Type B pancreatic cell (in vitro differentiated cells): Measurements from ENCODE around the gene ASCC3. TPM values are rescaled to one million over a fixed set of nuclear protein-coding genes. Genes with fewer than 3 reads are reported as not detected.

Source experiments
- DNase-seq: peaks from one replicate; pipeline ENCODE4 v3.0.0; 2021; ENCODE audit warnings: mixed read lengths; ENCODE audit not compliant: unreplicated experiment; ENCODE audit errors: extremely low spot score
- H3K27ac Mint-ChIP-seq: 2 replicates; pipeline ENCODE4 v1.8.0; 2021; ENCODE audit warnings: mild to moderate bottlenecking, mixed read lengths
- H3K27me3 Mint-ChIP-seq: 2 replicates; pipeline ENCODE4 v1.8.0; 2021; ENCODE audit warnings: mixed read lengths
- H3K36me3 Mint-ChIP-seq: 2 replicates; pipeline ENCODE4 v1.8.0; 2021; ENCODE audit warnings: mixed read lengths
- H3K4me1 Mint-ChIP-seq: one replicate; pipeline ENCODE4 v1.8.0; 2021; ENCODE audit warnings: mixed read lengths; ENCODE audit not compliant: unreplicated experiment
- H3K4me3 Mint-ChIP-seq: 2 replicates; pipeline ENCODE4 v1.8.0; 2021; ENCODE audit warnings: mild to moderate bottlenecking, mixed read lengths
- H3K9me3 Mint-ChIP-seq: 2 replicates; pipeline ENCODE4 v1.8.0; 2021; ENCODE audit warnings: mixed read lengths
- total RNA-seq: library from RNA; stranded (reverse); gene quantifications from 2 replicates; pipeline ENCODE4 v1.2.1, GENCODE V29; 2021; ENCODE audit warnings: low replicate concordance
- TF ChIP-seq, protein P1 (sequence below): fragments of 200-600 bp; sonication (generic); conservative IDR thresholded peaks from 2 replicates; pipeline ENCODE4 v1.5.0; 2021; ENCODE audit warnings: antibody characterized with exemption, mild to moderate bottlenecking

The ASCC3 gene
- total RNA-seq, 1 donor from 2014 or later = 51.2 TPM

DNA sequence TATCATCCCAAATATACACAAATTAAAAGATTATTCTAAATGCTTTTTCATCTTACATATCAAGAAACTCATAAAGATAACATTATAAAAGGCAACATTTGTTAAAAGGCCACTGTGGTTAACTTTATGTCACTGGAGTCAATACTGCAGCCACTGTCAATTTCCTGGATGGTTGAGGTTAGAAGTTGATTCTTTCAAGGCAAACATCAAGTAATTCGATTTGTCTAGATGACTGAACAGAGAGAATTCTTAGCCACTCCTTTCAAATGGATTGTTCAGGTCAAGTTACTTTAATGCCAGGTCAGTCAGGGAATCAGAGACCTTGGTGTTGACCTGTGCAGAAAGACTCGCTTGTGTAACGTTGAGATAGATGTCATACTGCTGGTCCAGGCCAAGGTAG, 372.0 kb downstream of the ASCC3 start:
- Mint-ChIP-seq H3K36me3 (peaks cover 29% of the 10 kb centered on the region), H3K27me3 (no peaks in the 10 kb centered on the region), H3K4me1 (no peaks in the 10 kb centered on the region), H3K4me3 (no peak overlapping the region), H3K27ac (no peak overlapping the region), H3K9me3 (no peaks in the 10 kb centered on the region)
- no peak for DNase-seq
- TF ChIP-seq, protein P1, sequence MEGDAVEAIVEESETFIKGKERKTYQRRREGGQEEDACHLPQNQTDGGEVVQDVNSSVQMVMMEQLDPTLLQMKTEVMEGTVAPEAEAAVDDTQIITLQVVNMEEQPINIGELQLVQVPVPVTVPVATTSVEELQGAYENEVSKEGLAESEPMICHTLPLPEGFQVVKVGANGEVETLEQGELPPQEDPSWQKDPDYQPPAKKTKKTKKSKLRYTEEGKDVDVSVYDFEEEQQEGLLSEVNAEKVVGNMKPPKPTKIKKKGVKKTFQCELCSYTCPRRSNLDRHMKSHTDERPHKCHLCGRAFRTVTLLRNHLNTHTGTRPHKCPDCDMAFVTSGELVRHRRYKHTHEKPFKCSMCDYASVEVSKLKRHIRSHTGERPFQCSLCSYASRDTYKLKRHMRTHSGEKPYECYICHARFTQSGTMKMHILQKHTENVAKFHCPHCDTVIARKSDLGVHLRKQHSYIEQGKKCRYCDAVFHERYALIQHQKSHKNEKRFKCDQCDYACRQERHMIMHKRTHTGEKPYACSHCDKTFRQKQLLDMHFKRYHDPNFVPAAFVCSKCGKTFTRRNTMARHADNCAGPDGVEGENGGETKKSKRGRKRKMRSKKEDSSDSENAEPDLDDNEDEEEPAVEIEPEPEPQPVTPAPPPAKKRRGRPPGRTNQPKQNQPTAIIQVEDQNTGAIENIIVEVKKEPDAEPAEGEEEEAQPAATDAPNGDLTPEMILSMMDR = no peak

DNA sequence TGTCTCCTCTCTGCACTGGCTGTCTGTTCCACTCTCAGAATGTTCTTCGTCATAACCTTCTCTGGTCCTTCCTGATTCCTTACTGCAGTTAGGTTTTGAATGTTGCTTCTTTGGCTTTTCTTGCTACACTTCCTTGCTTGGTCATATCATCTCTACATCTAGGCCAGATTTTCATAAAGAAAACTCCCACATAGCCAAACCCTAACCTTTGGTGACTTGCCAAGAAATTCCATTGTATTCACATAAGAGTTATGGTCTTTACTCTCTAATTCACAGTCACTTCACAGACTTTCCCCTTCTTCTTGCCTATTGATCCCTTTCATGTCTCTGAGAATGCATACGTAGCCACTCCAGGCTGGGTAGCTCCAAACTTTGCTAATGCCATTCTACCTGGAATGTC, 374.5 kb downstream of the ASCC3 start:
- TF ChIP-seq, protein P1 = no peak
- H3K36me3 Mint-ChIP-seq = peaks cover 14% of the 10 kb centered on the region
- no peaks in the 10 kb centered on the region for H3K27me3 Mint-ChIP-seq
- H3K4me1 Mint-ChIP-seq = no peaks in the 10 kb centered on the region
- no peak overlapping the region for H3K27ac Mint-ChIP-seq
- no peak overlapping the region for H3K4me3 Mint-ChIP-seq
- H3K9me3 Mint-ChIP-seq = no peaks in the 10 kb centered on the region
- no peak for DNase-seq

DNA sequence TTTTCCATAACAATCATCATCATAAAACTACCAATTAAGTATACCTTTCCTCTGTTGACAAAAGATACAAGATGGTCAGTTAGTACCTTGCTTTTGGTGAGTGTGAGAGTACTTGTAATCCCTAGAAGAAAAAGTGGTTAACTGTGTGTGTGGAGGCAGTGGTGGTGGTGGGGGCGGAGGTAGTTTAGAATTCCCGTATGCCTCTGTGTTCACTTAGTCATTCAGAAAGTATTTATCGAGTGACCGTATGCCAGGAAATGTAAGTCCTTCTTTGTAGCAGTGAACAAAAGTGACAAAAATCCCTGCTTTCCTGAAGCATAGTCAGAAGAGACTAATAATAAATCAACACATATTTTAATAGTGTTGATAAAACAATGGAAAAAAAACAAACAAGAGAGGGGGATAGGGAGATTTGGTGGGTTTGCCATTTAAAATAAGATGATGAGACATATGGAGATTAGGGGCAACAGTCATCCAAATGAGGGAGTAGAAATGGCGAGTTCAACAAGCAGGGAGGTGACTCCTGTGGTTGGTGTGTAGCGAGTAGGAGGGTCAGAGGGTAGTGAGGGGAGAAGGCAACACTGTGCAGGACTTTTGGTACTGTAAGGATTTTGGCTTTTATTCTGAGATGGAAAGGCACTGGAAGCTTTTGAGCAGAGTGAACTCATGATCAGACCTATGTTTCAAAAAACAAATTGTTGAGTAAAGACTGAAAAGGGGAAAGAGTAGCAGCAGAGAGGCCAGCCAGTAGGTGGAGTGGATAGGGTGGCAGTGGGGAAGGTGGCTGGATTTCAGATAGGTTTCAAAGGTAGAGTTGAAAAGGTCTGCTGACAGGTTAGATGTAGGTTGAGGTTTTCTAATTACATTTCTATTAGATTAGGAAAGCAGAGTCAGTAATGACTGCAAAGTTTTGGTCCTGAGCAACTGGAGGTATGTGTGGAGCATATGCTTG, 376.1 kb downstream of the ASCC3 start:
- no peak for DNase-seq
- Mint-ChIP-seq H3K4me3 (no peak overlapping the region), H3K27ac (no peak overlapping the region), H3K36me3 (peaks cover 5% of the 10 kb centered on the region), H3K27me3 (no peaks in the 10 kb centered on the region), H3K4me1 (no peaks in the 10 kb centered on the region), H3K9me3 (no peaks in the 10 kb centered on the region)
- TF ChIP-seq, protein P1 = no peak

DNA sequence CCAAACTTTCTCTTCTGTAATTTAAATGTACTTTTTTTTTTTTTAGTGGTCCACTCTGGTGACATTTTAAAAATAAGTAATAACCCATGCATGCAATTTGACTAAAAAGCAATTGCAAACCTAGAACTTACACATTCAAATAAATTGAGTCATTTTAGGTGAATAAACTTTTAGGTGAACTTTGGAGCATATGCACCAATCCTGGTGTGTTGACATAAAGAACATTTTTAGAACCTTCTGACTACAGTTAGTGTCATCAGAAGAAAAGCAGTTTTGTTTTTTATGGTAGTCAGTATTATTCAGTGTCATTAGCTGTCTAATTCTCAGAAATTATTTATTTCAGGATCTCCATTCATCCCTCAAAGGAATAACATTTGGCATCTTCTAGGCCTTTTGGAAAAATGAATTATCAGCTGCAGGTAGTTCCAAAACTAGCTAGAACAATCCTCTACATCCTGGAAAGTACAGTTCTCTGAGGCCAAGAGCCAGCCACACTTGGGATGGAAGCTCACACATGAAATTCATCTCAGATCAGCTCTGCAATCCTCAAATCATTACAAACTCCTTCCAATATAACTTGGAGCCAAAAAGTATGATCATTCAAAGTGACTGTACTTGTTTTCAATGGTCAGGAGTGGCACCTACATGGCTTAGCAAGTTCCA, 378.0 kb downstream of the ASCC3 start:
- H3K4me1 Mint-ChIP-seq = no peaks in the 10 kb centered on the region
- no peak overlapping the region for H3K4me3 Mint-ChIP-seq
- H3K27me3 Mint-ChIP-seq = no peaks in the 10 kb centered on the region
- H3K9me3 Mint-ChIP-seq = peaks cover 5% of the 10 kb centered on the region
- H3K36me3 Mint-ChIP-seq = no peaks in the 10 kb centered on the region
- DNase-seq = no peak
- no peak overlapping the region for H3K27ac Mint-ChIP-seq
- TF ChIP-seq, protein P1 = no peak

DNA sequence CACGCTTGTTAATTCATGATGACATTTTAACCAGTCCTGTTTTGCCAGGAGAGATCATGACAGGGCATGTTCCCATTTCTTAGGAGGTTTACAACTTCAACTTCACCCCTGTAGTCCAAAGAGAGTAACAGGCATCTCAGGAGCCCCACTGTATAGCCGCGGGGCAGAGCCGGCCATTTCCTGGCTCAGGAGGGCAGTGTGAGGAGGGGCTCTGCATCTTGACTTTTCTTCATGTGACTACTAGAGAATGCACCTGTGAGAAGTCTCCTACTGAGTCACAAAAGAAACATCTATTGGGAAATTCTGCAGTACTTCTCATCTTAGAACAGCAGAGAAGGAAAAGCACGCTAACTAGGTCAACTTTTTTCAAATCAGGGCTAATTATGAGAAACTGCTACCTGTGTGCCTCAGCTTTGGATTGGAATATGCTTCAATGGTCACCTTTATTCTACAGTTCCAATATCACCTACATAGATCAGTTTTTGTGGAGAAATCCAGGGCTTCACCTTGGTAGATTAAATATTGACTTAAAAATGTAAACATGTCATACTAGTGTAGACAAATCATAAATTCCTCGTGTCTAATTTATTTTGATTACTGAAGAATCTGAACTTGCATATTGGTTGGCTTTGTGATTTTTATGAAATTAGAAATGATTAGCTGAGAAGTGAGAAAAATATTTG, 387.8 kb downstream of the ASCC3 start:
- peaks cover 3% of the 10 kb centered on the region for H3K27me3 Mint-ChIP-seq
- peaks cover 24% of the 10 kb centered on the region for H3K4me1 Mint-ChIP-seq
- peak overlapping the region; percentile 12 for H3K4me3 Mint-ChIP-seq
- no peak for DNase-seq
- TF ChIP-seq, protein P1 = no peak
- peaks cover 17% of the 10 kb centered on the region for H3K9me3 Mint-ChIP-seq
- H3K27ac Mint-ChIP-seq = no peak overlapping the region
- H3K36me3 Mint-ChIP-seq = no peaks in the 10 kb centered on the region
